Testis (tissue), 2 donors: ENCODE data around the gene KIF6.

Source experiments
- POLR2A ChIP-seq: fragments of 450-650 bp; IDR thresholded peaks from one replicate; pipeline ENCODE4 v1.6.1; 2017; ENCODE audit warnings: antibody characterized with exemption, mild to moderate bottlenecking, moderate library complexity
- TF ChIP-seq, protein P1 (sequence below), 3 experiments: fragments of 450-650 bp in 2 of 3; fragments of 200-600 bp in 1 of 3; sonication (generic) in 1 of 3; IDR thresholded peaks; one replicate each; pipeline ENCODE4 v1.5.1; 2016 to 2019; ENCODE audit warnings: antibody characterized with exemption in 3 of 3, mild to moderate bottlenecking in 2 of 3, moderate library complexity in 1 of 3

DNA sequence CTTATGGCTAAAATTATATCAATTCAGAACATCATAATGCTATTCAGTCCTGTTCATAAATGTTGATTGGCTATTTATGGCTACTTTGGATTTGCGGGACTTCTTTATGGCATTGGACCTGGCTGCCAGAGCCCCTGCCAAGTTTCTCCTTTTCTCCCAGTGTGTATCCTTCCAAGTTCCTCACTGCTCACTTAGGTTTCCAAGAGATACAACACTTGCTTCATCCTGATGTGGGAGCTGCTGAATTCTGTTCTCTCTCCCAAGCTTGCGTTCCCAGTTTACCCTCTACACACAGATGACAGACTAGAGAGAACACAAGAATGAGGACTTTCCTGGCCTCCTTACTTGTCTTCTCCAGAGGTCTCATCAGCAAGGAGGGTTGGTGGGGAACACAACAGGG lies 48.6 kb upstream of the KIF6 start:
- no peak for TF ChIP-seq POLR2A
- TF ChIP-seq, protein P1, sequence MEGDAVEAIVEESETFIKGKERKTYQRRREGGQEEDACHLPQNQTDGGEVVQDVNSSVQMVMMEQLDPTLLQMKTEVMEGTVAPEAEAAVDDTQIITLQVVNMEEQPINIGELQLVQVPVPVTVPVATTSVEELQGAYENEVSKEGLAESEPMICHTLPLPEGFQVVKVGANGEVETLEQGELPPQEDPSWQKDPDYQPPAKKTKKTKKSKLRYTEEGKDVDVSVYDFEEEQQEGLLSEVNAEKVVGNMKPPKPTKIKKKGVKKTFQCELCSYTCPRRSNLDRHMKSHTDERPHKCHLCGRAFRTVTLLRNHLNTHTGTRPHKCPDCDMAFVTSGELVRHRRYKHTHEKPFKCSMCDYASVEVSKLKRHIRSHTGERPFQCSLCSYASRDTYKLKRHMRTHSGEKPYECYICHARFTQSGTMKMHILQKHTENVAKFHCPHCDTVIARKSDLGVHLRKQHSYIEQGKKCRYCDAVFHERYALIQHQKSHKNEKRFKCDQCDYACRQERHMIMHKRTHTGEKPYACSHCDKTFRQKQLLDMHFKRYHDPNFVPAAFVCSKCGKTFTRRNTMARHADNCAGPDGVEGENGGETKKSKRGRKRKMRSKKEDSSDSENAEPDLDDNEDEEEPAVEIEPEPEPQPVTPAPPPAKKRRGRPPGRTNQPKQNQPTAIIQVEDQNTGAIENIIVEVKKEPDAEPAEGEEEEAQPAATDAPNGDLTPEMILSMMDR (IDR thresholded peaks at IDR 0.05), result no peak
